MM.1S (cell line): ENCODE measurements around the gene NFKBIL1.

Experiments used
- EZH2 ChIP-seq: fragments of 300-600 bp; sonication (generic); optimal IDR thresholded peaks from 2 replicates; pipeline ENCODE3; 2017; ENCODE audit warnings: low read depth, mild to moderate bottlenecking, antibody characterized with exemption, low read length, mixed read lengths
- TF ChIP-seq, protein P1 (sequence below): fragments of 300-600 bp; sonication (generic); IDR thresholded peaks from 2 replicates; pipeline ENCODE4 v1.5.1; 2016; ENCODE audit warnings: antibody characterized with exemption, low read length, mixed read lengths

DNA sequence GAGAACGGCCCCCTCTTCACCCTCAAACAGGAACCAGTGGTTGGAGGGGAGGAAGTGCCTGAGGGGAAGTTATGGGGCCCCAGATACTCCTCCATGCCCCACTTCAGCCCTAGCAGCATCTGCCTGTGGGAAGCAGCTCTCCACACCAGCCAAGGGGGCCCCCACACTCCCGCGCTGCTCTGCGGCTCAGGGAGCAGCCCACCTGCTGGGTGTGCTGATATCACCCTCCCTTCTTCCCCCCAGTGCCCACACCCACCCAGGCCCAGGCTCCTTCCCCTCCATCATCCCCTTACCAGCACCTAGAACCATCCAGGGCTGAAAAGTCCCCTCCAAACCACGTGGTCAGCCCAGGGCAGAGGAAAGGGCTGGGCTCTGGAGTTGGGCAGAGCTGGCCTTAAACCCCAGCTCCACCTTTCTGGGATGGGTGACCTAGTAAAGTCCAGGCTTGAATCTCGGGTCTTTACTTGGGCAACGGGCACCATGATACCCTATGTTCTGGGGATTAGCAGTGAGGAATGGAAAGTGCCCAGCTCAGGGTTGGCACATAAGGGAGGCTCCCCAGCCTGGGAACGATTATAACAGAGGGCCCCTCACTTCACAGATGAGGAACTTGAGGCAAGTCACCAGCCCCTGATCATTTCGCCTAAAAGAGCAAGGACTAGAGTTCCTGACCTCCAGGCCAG, 39.3 kb downstream of the NFKBIL1 start:
- TF ChIP-seq, protein P1, sequence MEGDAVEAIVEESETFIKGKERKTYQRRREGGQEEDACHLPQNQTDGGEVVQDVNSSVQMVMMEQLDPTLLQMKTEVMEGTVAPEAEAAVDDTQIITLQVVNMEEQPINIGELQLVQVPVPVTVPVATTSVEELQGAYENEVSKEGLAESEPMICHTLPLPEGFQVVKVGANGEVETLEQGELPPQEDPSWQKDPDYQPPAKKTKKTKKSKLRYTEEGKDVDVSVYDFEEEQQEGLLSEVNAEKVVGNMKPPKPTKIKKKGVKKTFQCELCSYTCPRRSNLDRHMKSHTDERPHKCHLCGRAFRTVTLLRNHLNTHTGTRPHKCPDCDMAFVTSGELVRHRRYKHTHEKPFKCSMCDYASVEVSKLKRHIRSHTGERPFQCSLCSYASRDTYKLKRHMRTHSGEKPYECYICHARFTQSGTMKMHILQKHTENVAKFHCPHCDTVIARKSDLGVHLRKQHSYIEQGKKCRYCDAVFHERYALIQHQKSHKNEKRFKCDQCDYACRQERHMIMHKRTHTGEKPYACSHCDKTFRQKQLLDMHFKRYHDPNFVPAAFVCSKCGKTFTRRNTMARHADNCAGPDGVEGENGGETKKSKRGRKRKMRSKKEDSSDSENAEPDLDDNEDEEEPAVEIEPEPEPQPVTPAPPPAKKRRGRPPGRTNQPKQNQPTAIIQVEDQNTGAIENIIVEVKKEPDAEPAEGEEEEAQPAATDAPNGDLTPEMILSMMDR: no peak
- no peak for TF ChIP-seq EZH2
